HG02610 (cell line): ENCODE data around the gene ANXA2.
"Not testable (repeated sequence)": the region's sequence is repeated elsewhere in the genome, so short reads cannot be mapped to it uniquely, and the experiment has no call there.

ENCODE experiments used
- ATAC-seq: cut with Tn5 transposase; IDR thresholded peaks from one replicate; pipeline ENCODE4 v1.9.1; 2021; ENCODE audit warnings: mild to moderate bottlenecking, moderate library complexity; ENCODE audit not compliant: unreplicated experiment

ANXA2 gene

GRCh38 chr15:60411774-60412425 is 14.1 kb upstream of the ANXA2 start:
- ATAC-seq, result no peak

- not testable (repeated sequence) for ATAC-seq
Measured at GRCh38 chr15:60410350-60410749, 12.6 kb upstream of the ANXA2 start.

GRCh38 chr15:60408463-60408981 is 10.7 kb upstream of the ANXA2 start:
- no peak for ATAC-seq

GRCh38 chr15:60407415-60407805 is 9.6 kb upstream of the ANXA2 start:
- no peak for ATAC-seq

- ATAC-seq, result no peak
Measured at GRCh38 chr15:60406513-60407414, 9.0 kb upstream of the ANXA2 start.

- no peak for ATAC-seq
Measured at GRCh38 chr15:60405399-60405798, 7.6 kb upstream of the ANXA2 start.

- not testable (repeated sequence) for ATAC-seq
Measured at GRCh38 chr15:60404351-60404750, 6.6 kb upstream of the ANXA2 start.

GRCh38 chr15:60400944-60401343 is 3.2 kb upstream of the ANXA2 start:
- no peak for ATAC-seq

GRCh38 chr15:60399931-60400330 is 2.1 kb upstream of the ANXA2 start:
- no peak for ATAC-seq

- no peak for ATAC-seq
Measured at GRCh38 chr15:60399246-60399915, 1.6 kb upstream of the ANXA2 start.

- peak; percentile 72 for ATAC-seq
Measured at GRCh38 chr15:60396958-60397771, 621 bp downstream of the ANXA2 start.

- ATAC-seq, result no peak
Measured at GRCh38 chr15:60396560-60396957, 1.2 kb downstream of the ANXA2 start.

GRCh38 chr15:60396100-60396499 is 1.7 kb downstream of the ANXA2 start:
- no peak for ATAC-seq

- no peak for ATAC-seq
Measured at GRCh38 chr15:60395276-60396011, 2.3 kb downstream of the ANXA2 start.

- no peak for ATAC-seq
Measured at GRCh38 chr15:60394689-60395097, 3.1 kb downstream of the ANXA2 start.

- no peak for ATAC-seq
Measured at GRCh38 chr15:60392986-60393790, 4.6 kb downstream of the ANXA2 start.

- no peak for ATAC-seq
Measured at GRCh38 chr15:60392601-60392985, 5.2 kb downstream of the ANXA2 start.

- ATAC-seq, result no peak
Measured at GRCh38 chr15:60391722-60392315, 6.0 kb downstream of the ANXA2 start.
